NCI-H2196 treated with DMSO at 0.1 percent for 48 hours (cell line): ENCODE data around the gene ITM2A.

ENCODE experiments used
- DNase-seq: peaks from one replicate; lab custom pipeline; 2025; ENCODE audit not compliant: unreplicated experiment; lab: John Stamatoyannopoulos, UW

Gene ITM2A

GRCh38 chrX:79366873-79367749 is at the start of gene ITM2A:
Gene ITM2A (minus strand): TSS chrX:79367334. CDS start chrX:79367215, 119 bp downstream.
- no peak for DNase-seq

- DNase-seq, result no peak
Observed at GRCh38 chrX:79415056-79415455, 47.9 kb upstream of the ITM2A start.

GRCh38 chrX:79413963-79414362 is 46.8 kb upstream of the ITM2A start:
- DNase-seq, result no peak

GRCh38 chrX:79412972-79413371 is 45.8 kb upstream of the ITM2A start:
- DNase-seq, result no peak

GRCh38 chrX:79412166-79412565 is 45.0 kb upstream of the ITM2A start:
- DNase-seq, result no peak

GRCh38 chrX:79409657-79410056 is 42.5 kb upstream of the ITM2A start:
- no peak for DNase-seq

- no peak for DNase-seq
Observed at GRCh38 chrX:79408623-79409322, 41.6 kb upstream of the ITM2A start.

GRCh38 chrX:79400623-79401022 is 33.5 kb upstream of the ITM2A start:
- no peak for DNase-seq

GRCh38 chrX:79375340-79375739 is 8.2 kb upstream of the ITM2A start:
- DNase-seq, result no peak

GRCh38 chrX:79371640-79372039 is 4.5 kb upstream of the ITM2A start:
- DNase-seq, result no peak

GRCh38 chrX:79371101-79371500 is 4.0 kb upstream of the ITM2A start:
- no peak for DNase-seq

GRCh38 chrX:79369871-79370270 is 2.7 kb upstream of the ITM2A start:
- no peak for DNase-seq

- no peak for DNase-seq
Observed at GRCh38 chrX:79368441-79368840, 1.3 kb upstream of the ITM2A start.

GRCh38 chrX:79367907-79368306 is 773 bp upstream of the ITM2A start:
- no peak for DNase-seq

GRCh38 chrX:79366556-79366872 is 620 bp downstream of the ITM2A start:
- no peak for DNase-seq

GRCh38 chrX:79365591-79365990 is 1.5 kb downstream of the ITM2A start:
- DNase-seq, result no peak

GRCh38 chrX:79364306-79364705 is 2.8 kb downstream of the ITM2A start:
- DNase-seq, result no peak

GRCh38 chrX:79361192-79361870 is 5.8 kb downstream of the ITM2A start:
- no peak for DNase-seq

- no peak for DNase-seq
Observed at GRCh38 chrX:79336869-79337815, 30.0 kb downstream of the ITM2A start.

GRCh38 chrX:79330022-79330421 is 37.1 kb downstream of the ITM2A start:
- DNase-seq, result no peak
